GM12892 (cell line): Measurements from ENCODE around the gene ZC3H8.

Source experiments
- DNase-seq: peaks from one replicate; pipeline ENCODE4 v3.0.0; 2011; ENCODE audit not compliant: insufficient read length
- FAIRE-seq: peaks from 2 replicates; lab custom pipeline; 2011; peaks lifted over from hg19 to GRCh38; lab: Jason Lieb, UNC
- POLR2A ChIP-seq: IDR thresholded peaks from 2 replicates; pipeline ENCODE4 v1.6.1; 2011; ENCODE audit warnings: low read depth, low read length, control low read depth
- POLR2AphosphoS5 ChIP-seq: IDR thresholded peaks from 2 replicates; pipeline ENCODE4 v1.6.1; 2011; ENCODE audit warnings: low read depth, low read length, control low read depth
- TAF1 ChIP-seq: IDR thresholded peaks from 2 replicates; pipeline ENCODE4 v1.6.1; 2011; ENCODE audit warnings: low read depth, mild to moderate bottlenecking, control low read depth, low read length, borderline replicate concordance

ZC3H8 gene

DNA sequence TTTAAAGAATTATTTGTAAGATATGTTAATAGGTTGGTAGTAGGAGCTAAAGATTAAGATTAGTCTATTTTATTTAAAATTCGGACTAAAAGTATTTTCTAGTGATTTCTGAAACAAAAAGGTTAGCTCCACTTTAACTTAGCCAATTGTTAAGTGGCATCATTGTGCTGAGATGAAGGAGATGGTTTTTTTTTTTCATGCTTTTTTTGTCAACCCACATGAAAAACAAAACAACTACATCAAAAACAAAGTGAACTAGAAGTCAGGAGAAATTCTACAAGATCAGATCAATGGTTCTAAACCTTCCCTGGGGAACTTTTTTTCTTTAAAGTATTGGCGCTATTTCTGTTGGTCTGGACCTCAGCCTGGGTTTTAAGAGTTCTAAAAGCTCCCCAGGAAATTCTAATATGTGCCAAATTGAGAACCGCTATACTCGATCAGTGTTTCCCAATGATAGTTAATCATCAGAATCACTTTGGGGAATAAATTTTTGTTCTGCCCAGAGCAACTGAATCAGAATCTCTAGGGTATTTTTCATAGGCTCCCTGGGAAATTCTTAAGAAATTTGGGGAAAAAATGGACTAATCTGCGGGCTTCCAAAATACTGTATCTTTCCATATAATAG, 22.9 kb upstream of the ZC3H8 start:
- TF ChIP-seq POLR2A (no peak), POLR2AphosphoS5 (no peak), TAF1 (no peak)
- no peak for DNase-seq
- no peak for FAIRE-seq

DNA sequence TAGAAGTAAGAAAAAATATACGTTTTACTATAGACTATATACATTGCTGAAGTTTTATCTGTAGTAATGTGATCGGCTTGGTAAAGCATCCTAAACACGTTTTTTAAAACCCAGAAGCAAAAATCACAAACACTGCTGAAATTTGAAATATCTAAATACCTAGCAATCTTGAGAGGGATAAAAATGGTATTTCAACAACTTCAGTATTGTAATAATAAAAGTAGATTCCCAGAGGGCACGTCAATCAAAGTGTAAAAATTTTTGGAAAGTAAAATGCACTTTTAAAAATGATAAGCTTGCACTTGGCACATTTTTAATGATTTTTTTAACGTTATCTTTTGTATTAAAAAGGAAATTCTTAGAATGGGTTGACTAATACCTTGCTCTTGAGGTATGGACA, 22.1 kb upstream of the ZC3H8 start:
- FAIRE-seq: no peak
- no peak for DNase-seq
- TF ChIP-seq POLR2A (no peak), TAF1 (no peak), POLR2AphosphoS5 (no peak)

- FAIRE-seq: peak; percentile 51
- peak; percentile 52 for DNase-seq
- TF ChIP-seq POLR2A (peak; percentile 70), TAF1 (peak; percentile 52), POLR2AphosphoS5 (no peak)
These were observed 21.3 kb upstream of the ZC3H8 start for GRCh38 chr2:112275887-112276773.

DNA sequence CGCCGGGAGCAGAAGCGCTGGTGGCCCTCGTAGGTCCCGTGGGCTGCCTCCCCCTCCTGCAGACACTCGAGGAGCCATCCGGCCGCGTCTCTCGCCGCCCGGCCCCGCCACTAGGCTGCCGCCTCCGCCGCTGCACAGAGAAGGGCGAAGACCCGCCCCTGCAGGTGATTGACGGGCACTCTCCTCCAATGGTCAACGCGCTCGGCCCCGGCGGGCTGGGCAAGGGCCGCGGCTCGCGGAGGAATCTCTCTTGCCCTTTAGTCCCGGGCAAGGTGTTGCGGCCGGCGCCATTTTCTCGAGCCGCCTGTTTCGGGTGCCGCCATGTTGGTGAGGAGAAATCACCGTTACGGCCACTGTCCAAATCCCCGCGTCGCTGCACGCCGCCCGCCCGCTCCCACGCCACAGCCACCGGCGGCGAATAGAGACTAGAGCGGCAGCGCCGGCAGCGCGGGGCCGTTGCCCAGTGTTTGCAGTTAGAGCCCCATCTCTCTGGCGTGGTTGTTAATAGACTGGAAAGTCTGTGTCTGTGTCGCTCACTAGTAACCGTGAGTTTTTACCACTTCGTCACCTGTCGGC, 20.6 kb upstream of the ZC3H8 start, which contains the start of gene ZC3H6:
TSS of gene ZC3H6 (plus strand) at position 287 of the 576 bp plus-strand sequence. CDS start 398 bp downstream, outside the sequence.
- FAIRE-seq (peak; percentile 96), DNase-seq (peak; percentile 69)
- peak; percentile 97 for TF ChIP-seq TAF1
- peak; percentile 96 for TF ChIP-seq POLR2AphosphoS5
- TF ChIP-seq POLR2A: peak; percentile 98

DNA sequence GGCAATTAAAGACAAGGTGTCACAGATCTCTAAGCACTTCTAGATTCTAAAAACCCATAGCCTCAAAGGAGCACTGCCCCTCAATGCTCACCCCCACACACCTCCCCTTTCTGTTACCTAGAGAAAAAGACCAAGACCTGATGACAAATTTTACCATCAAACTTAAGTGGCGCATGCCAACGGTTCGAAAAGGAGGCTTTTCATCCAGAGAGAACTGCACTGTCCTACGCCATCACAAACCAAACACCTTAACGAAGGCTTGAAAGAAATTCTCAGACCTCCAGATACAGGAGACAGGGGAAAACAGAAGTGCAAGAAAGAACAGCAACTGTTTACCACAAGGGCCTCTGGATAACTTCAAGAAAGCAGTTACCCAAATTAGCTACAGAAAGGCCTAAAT, 18.5 kb upstream of the ZC3H8 start:
- DNase-seq: no peak
- TF ChIP-seq POLR2AphosphoS5 (no peak), TAF1 (no peak), POLR2A (no peak)
- no peak for FAIRE-seq

DNA sequence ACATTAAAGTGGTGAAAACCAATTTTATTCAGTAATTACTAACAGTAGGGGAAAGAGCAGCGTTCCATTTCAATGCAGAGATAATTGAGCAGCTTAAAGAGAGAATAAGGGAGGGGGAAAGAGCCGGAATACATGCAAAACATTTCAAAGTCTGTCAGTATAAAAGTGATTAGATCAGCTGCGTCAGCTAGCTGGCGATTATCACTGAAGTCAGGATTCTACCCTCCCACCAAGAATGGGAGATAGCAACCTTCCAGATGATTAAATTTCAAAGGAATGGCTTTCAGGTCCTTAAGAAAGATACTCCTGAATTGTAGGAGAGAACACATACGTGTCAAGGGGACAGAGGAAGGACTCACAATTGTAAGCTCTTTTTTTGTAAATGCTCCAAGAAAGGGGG, 17.8 kb upstream of the ZC3H8 start:
- no peak for DNase-seq
- no peak for TF ChIP-seq TAF1
- TF ChIP-seq POLR2A: no peak
- TF ChIP-seq POLR2AphosphoS5: no peak
- no peak for FAIRE-seq

GRCh38 chr2:112268547-112268946, 13.7 kb upstream of the ZC3H8 start:
- DNase-seq: no peak
- no peak for TF ChIP-seq POLR2A
- no peak for TF ChIP-seq TAF1
- no peak for TF ChIP-seq POLR2AphosphoS5

GRCh38 chr2:112262876-112263275, 8.0 kb upstream of the ZC3H8 start:
- DNase-seq (no peak), FAIRE-seq (no peak)
- TF ChIP-seq TAF1 (no peak), POLR2AphosphoS5 (no peak), POLR2A (no peak)

More at GRCh38 chr2:112268547-112268946, 13.7 kb upstream of the ZC3H8 start:
- no peak for FAIRE-seq

DNA sequence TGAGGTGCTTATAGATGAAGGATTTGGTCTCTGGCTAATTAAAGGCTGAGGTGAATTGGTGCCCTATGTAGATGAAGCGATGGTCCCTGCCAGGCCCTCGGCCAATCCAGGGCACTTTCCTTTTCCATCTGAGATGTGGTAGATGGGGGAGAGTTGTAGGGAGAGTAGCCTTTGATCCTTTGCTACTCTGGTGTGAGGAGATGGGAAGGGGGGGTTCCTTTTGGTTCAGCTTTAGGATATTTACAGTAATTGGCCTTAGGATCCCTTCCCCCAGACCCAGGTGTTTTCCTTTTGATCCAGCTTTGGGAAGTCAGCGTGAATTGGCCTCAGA, 5.4 kb upstream of the ZC3H8 start:
- TF ChIP-seq TAF1 (no peak), POLR2A (no peak), POLR2AphosphoS5 (no peak)
- no peak for FAIRE-seq
- no peak for DNase-seq

- DNase-seq (peak; percentile 35), FAIRE-seq (peak; percentile 95)
- TF ChIP-seq TAF1 (no peak), POLR2A (no peak), POLR2AphosphoS5 (no peak)
These were observed 4.9 kb upstream of the ZC3H8 start for GRCh38 chr2:112259509-112260294.
